ENCODE measurements around the gene CEP95. TPM values are rescaled to one million over a fixed set of nuclear protein-coding genes. Genes with fewer than 3 reads are reported as not detected.

Gene CEP95
- total RNA-seq, 1 experiment from 2014 or later, result 67.3 TPM

DNA sequence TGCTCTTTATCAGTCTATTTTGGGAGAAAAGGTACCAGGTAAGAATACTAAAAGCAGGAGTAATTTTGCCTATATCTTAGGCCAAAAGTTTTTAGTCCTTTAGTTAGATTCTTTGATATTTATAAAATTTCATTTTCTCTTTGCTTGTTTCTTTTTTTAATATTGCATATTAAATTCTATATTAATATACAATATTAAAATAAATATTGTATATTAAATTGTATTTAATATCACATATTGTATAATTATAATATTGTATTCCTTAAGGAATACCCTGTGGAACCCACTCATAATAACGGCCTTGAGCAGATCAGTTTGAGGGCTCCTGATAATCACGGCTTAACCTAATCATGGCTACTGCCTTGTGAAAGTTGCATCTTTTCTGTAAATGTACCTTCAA, 1.9 kb downstream of the CEP95 start:
- Mint-ChIP-seq H3K4me3 (peak overlapping the region; percentile 98 to 100), H3K9me3 (peaks cover 3 to 4% of the 10 kb centered on the region in 2 experiments; a peak in 3 of 5 replicates), H3K36me3 (ENCODE audit: insufficient read depth in 1 of 3, low read depth in 3 of 3) (peaks cover 48 to 79% (median 70%) of the 10 kb centered on the region in 3 experiments), H3K4me1 (peaks cover 24 to 36% of the 10 kb centered on the region in 2 experiments), H3K27me3 (ENCODE audit: low read depth) (peaks cover 10% of the 10 kb centered on the region; the same call in 1 of the 2 replicates), H3K27ac (no peak overlapping the region)
- Histone ChIP-seq H3K14ac (ENCODE audit: insufficient read depth, low read length) (no peak overlapping the region), H2BK12ac (ENCODE audit: insufficient read length, low read depth, low read length) (no peak overlapping the region), H2BK15ac (ENCODE audit: low read depth, low read length) (no peak overlapping the region), H2AK5ac (ENCODE audit: insufficient read length, low read length) (no peak overlapping the region), H4K8ac (replicated peaks; ENCODE audit: insufficient read length, low read depth, low read length) (no peak overlapping the region), H2AFZ (ENCODE audit: low read length) (no peak overlapping the region), H2BK5ac (ENCODE audit: insufficient read length, low read length) (no peak overlapping the region), H2BK120ac (ENCODE audit: low read depth, low read length, poor library complexity, severe bottlenecking) (no peak overlapping the region), H3T11ph (ENCODE audit: low read length) (no peak overlapping the region), H3K56ac (ENCODE audit: insufficient read length, low read depth, low read length) (no peak overlapping the region), H3K18ac (ENCODE audit: insufficient read length, low read depth, low read length) (no peak overlapping the region), H3K23me2 (ENCODE audit: insufficient read length, low read depth, low read length, poor library complexity, severe bottlenecking) (peaks cover 6% of the 10 kb centered on the region), H3K9ac (ENCODE audit: extremely low read depth, insufficient read length, low read length) (no peak overlapping the region), H3K4me1 (ENCODE audit: insufficient read depth, low read length) (no peaks in the 10 kb centered on the region), H3K79me2 (ENCODE audit: insufficient read depth, low read length) (peaks cover 33% of the 10 kb centered on the region), H4K20me1 (ENCODE audit: control insufficient read depth, insufficient read depth, insufficient read length) (no peaks in the 10 kb centered on the region), H2BK20ac (ENCODE audit: low read depth, low read length, poor library complexity, severe bottlenecking) (no peak overlapping the region), H3K27ac (ENCODE audit: insufficient read length, low read depth, low read length) (no peak overlapping the region), H3K79me1 (ENCODE audit: insufficient read depth, low read depth, low read length, poor library complexity, severe bottlenecking) (peaks cover 6% of the 10 kb centered on the region), H3K4me2 (ENCODE audit: insufficient read depth, insufficient read length, low read length) (no peak overlapping the region), H4K91ac (ENCODE audit: insufficient read length, low read depth, low read length) (no peak overlapping the region), H3K27me3 (ENCODE audit: insufficient read depth, low read length) (no peaks in the 10 kb centered on the region), H4K5ac (ENCODE audit: insufficient read length, low read depth, low read length) (no peak overlapping the region), H3K23ac (ENCODE audit: insufficient read length, low read depth, low read length) (no peak overlapping the region), H3K4ac (ENCODE audit: low read depth, low read length) (no peak overlapping the region), H3K9me3 (ENCODE audit: control insufficient read depth, low read depth, low read length) (no peaks in the 10 kb centered on the region)
- TF ChIP-seq, protein P1, sequence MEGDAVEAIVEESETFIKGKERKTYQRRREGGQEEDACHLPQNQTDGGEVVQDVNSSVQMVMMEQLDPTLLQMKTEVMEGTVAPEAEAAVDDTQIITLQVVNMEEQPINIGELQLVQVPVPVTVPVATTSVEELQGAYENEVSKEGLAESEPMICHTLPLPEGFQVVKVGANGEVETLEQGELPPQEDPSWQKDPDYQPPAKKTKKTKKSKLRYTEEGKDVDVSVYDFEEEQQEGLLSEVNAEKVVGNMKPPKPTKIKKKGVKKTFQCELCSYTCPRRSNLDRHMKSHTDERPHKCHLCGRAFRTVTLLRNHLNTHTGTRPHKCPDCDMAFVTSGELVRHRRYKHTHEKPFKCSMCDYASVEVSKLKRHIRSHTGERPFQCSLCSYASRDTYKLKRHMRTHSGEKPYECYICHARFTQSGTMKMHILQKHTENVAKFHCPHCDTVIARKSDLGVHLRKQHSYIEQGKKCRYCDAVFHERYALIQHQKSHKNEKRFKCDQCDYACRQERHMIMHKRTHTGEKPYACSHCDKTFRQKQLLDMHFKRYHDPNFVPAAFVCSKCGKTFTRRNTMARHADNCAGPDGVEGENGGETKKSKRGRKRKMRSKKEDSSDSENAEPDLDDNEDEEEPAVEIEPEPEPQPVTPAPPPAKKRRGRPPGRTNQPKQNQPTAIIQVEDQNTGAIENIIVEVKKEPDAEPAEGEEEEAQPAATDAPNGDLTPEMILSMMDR (conservative IDR thresholded peaks at IDR 0.05), result no peak
- no peak for DNase-seq
- no CpG with 5 or more reads among the region's 2 CpGs for WGBS (ENCODE audit: extremely low coverage, insufficient read length, low lambda C conversion rate)

All from H9 (cell line).